Upper lobe of right lung (tissue), 1 donor: ENCODE data around the gene GMDS. TPM values are rescaled to one million over a fixed set of nuclear protein-coding genes. Genes with fewer than 3 reads are reported as not detected.

ENCODE experiments used
- ATAC-seq: fragments of 200-7000 bp; cut with Tn5 transposase; one replicate; pipeline ENCODE4 v1.9.1; 2020; ENCODE audit warnings: mild to moderate bottlenecking, moderate library complexity
- DNase-seq: peaks from one replicate; pipeline ENCODE4 v3.0.0-alpha.2; 2020
- H3K27ac ChIP-seq: fragments of 200-600 bp; one replicate; pipeline ENCODE4 v1.8.0; 2022
- H3K27me3 ChIP-seq: fragments of 200-600 bp; one replicate; pipeline ENCODE4 v1.8.0; 2022; ENCODE audit warnings: mild to moderate bottlenecking
- H3K36me3 ChIP-seq: fragments of 200-600 bp; one replicate; pipeline ENCODE4 v1.8.0; 2022
- H3K4me1 ChIP-seq: fragments of 200-600 bp; one replicate; pipeline ENCODE4 v1.8.0; 2022
- H3K4me3 ChIP-seq: fragments of 200-600 bp; one replicate; pipeline ENCODE4 v1.8.0; 2022; ENCODE audit warnings: mild to moderate bottlenecking
- H3K9me3 ChIP-seq: fragments of 200-600 bp; one replicate; pipeline ENCODE4 v1.8.0; 2022
- CTCF ChIP-seq: fragments of 200-600 bp; IDR thresholded peaks from one replicate; pipeline ENCODE4 v1.8.0; 2022; ENCODE audit warnings: antibody characterized with exemption
- intact Hi-C: fragments of 100-400 bp; cut with DNase I; formaldehyde crosslinking; loops from one replicate; pipeline ENCODE4 v1.11.0; 2022
- total RNA-seq: library from RNA; stranded (reverse); fragmentation: NEBNext Ultra II Directional; extraction: Animal tissue kit (Norgen Biotek cat#: 25700); gene quantifications from one replicate; pipeline ENCODE4 v1.2.1, GENCODE V29; 2021
- donor health status: DM: no; HTN: yes; CAD: no; lungs with severe emphysema.

Gene GMDS
- total RNA-seq, 1 donor from 2014 or later: 12.2 TPM

- Histone ChIP-seq H3K4me1 (no peaks in the 10 kb centered on the region), H3K4me3 (no peak overlapping the region), H3K9me3 (no peaks in the 10 kb centered on the region), H3K27me3 (no peaks in the 10 kb centered on the region), H3K36me3 (no peaks in the 10 kb centered on the region), H3K27ac (no peak overlapping the region)
- no peak for ATAC-seq
- no peak for DNase-seq
- TF ChIP-seq CTCF: no peak
- intact Hi-C loops: no loop called here
Observed at GRCh38 chr6:2134554-2134953, 110.9 kb downstream of the GMDS start.

GRCh38 chr6:2133716-2134310 lies 111.6 kb downstream of the GMDS start:
- no peaks in the 10 kb centered on the region for H3K27me3 ChIP-seq
- ATAC-seq: no peak
- H3K9me3 ChIP-seq: no peaks in the 10 kb centered on the region
- no peaks in the 10 kb centered on the region for H3K36me3 ChIP-seq
- H3K4me3 ChIP-seq: no peak overlapping the region
- no peak overlapping the region for H3K27ac ChIP-seq
- TF ChIP-seq CTCF: no peak
- intact Hi-C loops: no loop called here
- no peak for DNase-seq
- no peaks in the 10 kb centered on the region for H3K4me1 ChIP-seq

DNA sequence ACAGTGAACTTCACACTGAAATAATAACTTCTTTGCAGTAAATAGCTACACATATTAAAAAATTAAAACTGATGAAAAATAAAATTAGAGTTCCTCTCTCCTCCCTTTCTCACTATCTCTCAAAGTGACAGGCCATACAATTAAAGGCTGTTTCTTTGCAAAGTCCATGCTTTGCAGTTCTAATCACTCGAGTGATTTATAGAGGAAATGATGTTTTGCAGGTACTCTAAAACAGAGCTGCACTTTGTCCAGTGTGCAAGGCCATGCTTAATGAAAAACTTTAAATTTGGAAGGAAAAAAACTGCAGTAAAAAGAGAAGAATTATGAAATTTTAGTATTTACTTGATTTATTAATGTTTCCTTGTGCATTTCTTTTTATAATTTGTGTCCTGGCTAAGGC lies 112.5 kb downstream of the GMDS start:
- TF ChIP-seq CTCF: no peak
- Histone ChIP-seq H3K9me3 (no peaks in the 10 kb centered on the region), H3K36me3 (no peaks in the 10 kb centered on the region), H3K27me3 (no peaks in the 10 kb centered on the region), H3K27ac (no peak overlapping the region), H3K4me1 (no peaks in the 10 kb centered on the region), H3K4me3 (no peak overlapping the region)
- DNase-seq (no peak), ATAC-seq (no peak)
- intact Hi-C loops: no loop called here

GRCh38 chr6:2132416-2132815 lies 113.0 kb downstream of the GMDS start:
- H3K27ac ChIP-seq: no peak overlapping the region
- H3K36me3 ChIP-seq: no peaks in the 10 kb centered on the region
- no peak for ATAC-seq
- intact Hi-C loops: no loop called here
- no peaks in the 10 kb centered on the region for H3K27me3 ChIP-seq
- no peak for DNase-seq
- no peaks in the 10 kb centered on the region for H3K4me1 ChIP-seq
- no peaks in the 10 kb centered on the region for H3K9me3 ChIP-seq
- no peak overlapping the region for H3K4me3 ChIP-seq
- TF ChIP-seq CTCF: no peak

GRCh38 chr6:2129182-2129621 lies 116.2 kb downstream of the GMDS start:
- H3K4me3 ChIP-seq: no peak overlapping the region
- intact Hi-C loops: no loop called here
- no peak for TF ChIP-seq CTCF
- H3K4me1 ChIP-seq: peaks cover 5% of the 10 kb centered on the region
- no peak for DNase-seq
- no peaks in the 10 kb centered on the region for H3K27me3 ChIP-seq
- no peaks in the 10 kb centered on the region for H3K36me3 ChIP-seq
- no peak overlapping the region for H3K27ac ChIP-seq
- ATAC-seq: no peak
- H3K9me3 ChIP-seq: no peaks in the 10 kb centered on the region

DNA sequence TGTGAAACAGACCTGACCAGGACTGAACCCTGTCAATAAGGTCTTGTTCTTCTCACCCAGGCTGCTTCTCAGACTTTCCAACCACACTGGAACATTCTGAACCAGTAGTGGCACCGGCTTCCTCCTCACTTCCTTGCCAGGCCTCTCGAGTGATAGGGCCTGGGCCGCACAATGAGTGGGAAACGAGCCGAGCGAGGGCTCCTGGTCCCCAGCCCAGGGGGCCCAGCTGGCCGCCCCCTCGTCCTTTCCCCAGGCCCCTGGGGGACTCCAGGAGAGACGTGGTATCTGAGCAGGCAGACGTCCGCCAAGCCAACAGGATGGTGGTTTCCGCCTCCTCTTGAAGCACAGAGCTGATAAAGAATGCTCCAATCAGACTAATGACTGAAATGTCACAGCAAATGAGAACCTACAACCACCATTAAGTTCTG lies 117.9 kb downstream of the GMDS start:
- DNase-seq: peak; percentile 70
- peak; percentile 83 for ATAC-seq
- TF ChIP-seq CTCF: no peak

More for the DNA sequence above, 117.9 kb downstream of the GMDS start:
- Histone ChIP-seq H3K4me3 (no peak overlapping the region), H3K4me1 (peaks cover 5% of the 10 kb centered on the region), H3K36me3 (no peaks in the 10 kb centered on the region), H3K27me3 (no peaks in the 10 kb centered on the region), H3K9me3 (no peaks in the 10 kb centered on the region), H3K27ac (peak overlapping the region; percentile 60)
- intact Hi-C loops: no loop called here
